SJCRH30 (cell line): ENCODE data around the gene NRBP1. TPM values are rescaled to one million over a fixed set of nuclear protein-coding genes. Genes with fewer than 3 reads are reported as not detected.
"Not testable (repeated sequence)": the region's sequence is repeated elsewhere in the genome, so short reads cannot be mapped to it uniquely, and the experiment has no call there.

Experiments
- DNase-seq, 2 experiments: peaks; one replicate each; pipeline ENCODE4 v3.0.0-alpha.2; 2015 to 2020
- H3K27ac ChIP-seq: fragments of 250-450 bp; sonication (Bioruptor Pico); 2 replicates; pipeline ENCODE4 v1.5.1; 2020; ENCODE audit warnings: mild to moderate bottlenecking, moderate library complexity
- H3K27me3 ChIP-seq: fragments of 250-450 bp; sonication (Bioruptor Pico); 2 replicates; pipeline ENCODE4 v1.5.1; 2020; ENCODE audit warnings: mild to moderate bottlenecking, moderate library complexity
- H3K36me3 ChIP-seq: fragments of 250-450 bp; sonication (Bioruptor Pico); 2 replicates; pipeline ENCODE4 v1.5.1; 2020; ENCODE audit warnings: mild to moderate bottlenecking, moderate library complexity
- H3K4me1 ChIP-seq: fragments of 250-450 bp; sonication (Bioruptor Pico); 2 replicates; pipeline ENCODE4 v1.5.1; 2020; ENCODE audit warnings: mild to moderate bottlenecking, moderate library complexity
- H3K4me3 ChIP-seq: fragments of 250-450 bp; sonication (Bioruptor Pico); 2 replicates; pipeline ENCODE4 v1.5.1; 2020; ENCODE audit warnings: mild to moderate bottlenecking, moderate library complexity
- H3K9me3 ChIP-seq: fragments of 250-450 bp; sonication (Bioruptor Pico); replicated peaks from 2 replicates; pipeline ENCODE4 v1.5.1; 2020; ENCODE audit warnings: mild to moderate bottlenecking, moderate library complexity
- total RNA-seq: library from RNA; depleted of rRNA; stranded (reverse); fragments of >200 nt; shearing (Covaris generic); gene quantifications from 2 replicates; pipeline ENCODE4 v1.2.3, GENCODE V29; 2014

NRBP1 gene
- total RNA-seq, 1 experiment from 2014 or later, result 156 TPM

GRCh38 chr2:27408601-27409320 is 19.7 kb upstream of the NRBP1 start:
- H3K4me3 ChIP-seq, result peak overlapping the region; percentile 98
- peaks cover 9% of the 10 kb centered on the region for H3K4me1 ChIP-seq
- peak in 1 of 2 experiments; percentile 54 for DNase-seq
- no peaks in the 10 kb centered on the region for H3K9me3 ChIP-seq
- no peaks in the 10 kb centered on the region for H3K27me3 ChIP-seq
- H3K27ac ChIP-seq, result peak overlapping the region; percentile 62
- H3K36me3 ChIP-seq, result peaks cover 26% of the 10 kb centered on the region

DNA sequence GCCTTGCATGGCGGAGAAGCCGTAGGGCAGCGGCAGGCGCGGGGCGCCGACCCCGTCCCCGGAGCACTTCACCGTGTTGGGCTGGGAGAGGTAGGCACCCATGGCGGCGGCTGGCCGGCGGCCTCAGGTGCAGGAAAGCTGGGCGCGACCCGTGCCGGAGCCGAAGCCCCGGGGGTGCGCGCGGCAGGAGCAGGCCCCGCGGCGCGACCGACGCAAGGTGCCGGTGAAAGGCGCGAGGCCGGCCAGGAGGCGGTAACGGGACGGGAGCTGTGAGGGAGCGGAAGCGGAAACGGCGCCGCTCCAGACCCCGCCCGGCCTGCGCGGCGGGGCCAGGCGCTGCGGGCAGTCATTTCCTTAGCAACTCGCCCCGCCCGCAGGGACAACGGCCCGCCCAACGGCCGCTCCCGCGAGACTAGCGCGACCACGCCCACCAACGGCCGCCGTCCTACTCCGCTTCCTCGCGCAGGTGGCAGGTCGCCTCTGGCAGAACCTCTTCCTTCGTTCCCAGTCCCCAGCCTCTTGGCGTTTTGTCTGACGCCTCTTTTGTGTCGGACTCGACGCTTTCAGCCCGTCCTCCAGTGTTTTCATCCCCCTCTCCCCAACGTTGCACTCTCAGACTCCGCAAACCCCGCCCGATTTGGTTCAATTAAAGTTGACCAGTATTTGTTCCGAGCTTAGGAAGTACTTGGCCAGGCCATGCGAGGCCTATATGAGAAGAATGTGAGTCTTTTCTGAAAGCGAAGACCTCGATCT is 18.9 kb upstream of the NRBP1 start, which contains the start of gene PPM1G:
TSS of gene PPM1G (minus strand) at position 271 of the 753 bp plus-strand sequence. CDS start at position 102, 169 bp downstream.
- peaks cover 9% of the 10 kb centered on the region for H3K4me1 ChIP-seq
- H3K27me3 ChIP-seq, result no peaks in the 10 kb centered on the region
- no peaks in the 10 kb centered on the region for H3K9me3 ChIP-seq
- peak within 1 kb of the TSS; percentile 62 for H3K27ac ChIP-seq
- peaks cover 25% of the 10 kb centered on the region for H3K36me3 ChIP-seq
- H3K4me3 ChIP-seq, result peak within 1 kb of the TSS; percentile 98
- DNase-seq, result peak; percentile 96 to 97

- Histone ChIP-seq H3K36me3 (peaks cover 3% of the 10 kb centered on the region), H3K4me1 (peaks cover 5% of the 10 kb centered on the region), H3K9me3 (no peaks in the 10 kb centered on the region), H3K27me3 (no peaks in the 10 kb centered on the region), H3K27ac (no peak overlapping the region), H3K4me3 (no peak overlapping the region)
- no peak for DNase-seq
Observed at GRCh38 chr2:27412419-27413152, 15.8 kb upstream of the NRBP1 start.

DNA sequence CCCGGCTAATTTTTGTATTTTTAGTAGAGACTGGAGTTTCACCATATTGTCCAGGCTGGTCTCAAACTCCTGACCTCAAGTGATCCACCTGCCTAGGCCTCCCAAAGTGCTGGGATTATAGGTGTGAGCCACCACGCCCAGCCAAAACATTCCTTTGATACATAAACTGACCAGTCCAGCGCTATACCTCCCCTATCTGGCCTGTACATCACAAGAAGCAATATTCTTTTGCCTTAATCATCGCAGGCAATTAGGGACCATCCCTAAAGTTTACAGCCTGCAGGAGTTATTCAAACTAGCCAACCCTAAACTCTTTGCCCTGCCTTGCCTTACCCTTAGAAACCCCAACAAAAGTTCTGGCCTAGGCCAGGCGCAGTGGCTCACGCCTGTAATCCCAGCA is 12.3 kb upstream of the NRBP1 start:
- no peak for DNase-seq
- Histone ChIP-seq H3K27ac (no peak overlapping the region), H3K4me3 (no peak overlapping the region), H3K4me1 (no peaks in the 10 kb centered on the region), H3K36me3 (no peaks in the 10 kb centered on the region), H3K27me3 (no peaks in the 10 kb centered on the region), H3K9me3 (no peaks in the 10 kb centered on the region)

DNA sequence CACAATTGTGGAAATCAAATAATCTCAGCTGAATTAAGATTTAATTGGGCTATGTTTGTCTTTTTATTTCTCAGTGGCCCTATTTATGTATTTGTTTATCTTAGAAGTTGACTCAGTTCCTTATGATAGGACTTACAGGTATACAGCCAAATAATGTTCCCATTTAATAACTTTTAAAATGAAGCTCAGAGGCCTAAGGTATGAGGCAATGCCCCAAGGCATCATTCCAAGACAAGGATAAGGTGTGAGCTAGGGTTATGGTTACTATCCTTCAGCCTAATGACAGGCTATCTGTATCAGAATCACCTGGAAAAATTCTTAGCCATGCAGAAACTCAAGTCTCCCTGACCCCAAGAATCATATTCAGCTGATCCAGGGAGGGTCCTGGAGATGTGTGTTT is 7.4 kb upstream of the NRBP1 start:
- no peak overlapping the region for H3K4me3 ChIP-seq
- no peaks in the 10 kb centered on the region for H3K9me3 ChIP-seq
- no peaks in the 10 kb centered on the region for H3K36me3 ChIP-seq
- DNase-seq, result no peak
- H3K27me3 ChIP-seq, result no peaks in the 10 kb centered on the region
- no peak overlapping the region for H3K27ac ChIP-seq
- H3K4me1 ChIP-seq, result no peaks in the 10 kb centered on the region

GRCh38 chr2:27421660-27422250 is 6.7 kb upstream of the NRBP1 start:
- Histone ChIP-seq H3K4me1 (no peaks in the 10 kb centered on the region), H3K27me3 (no peaks in the 10 kb centered on the region), H3K9me3 (no peaks in the 10 kb centered on the region), H3K36me3 (no peaks in the 10 kb centered on the region), H3K27ac (no peak overlapping the region), H3K4me3 (no peak overlapping the region)
- DNase-seq, result no peak

GRCh38 chr2:27422958-27423357 is 5.5 kb upstream of the NRBP1 start:
- Histone ChIP-seq H3K4me3 (no peak overlapping the region), H3K27me3 (no peaks in the 10 kb centered on the region), H3K4me1 (no peaks in the 10 kb centered on the region), H3K36me3 (no peaks in the 10 kb centered on the region), H3K27ac (no peak overlapping the region), H3K9me3 (no peaks in the 10 kb centered on the region)
- no peak for DNase-seq

- H3K9me3 ChIP-seq, H3K4me1 ChIP-seq, H3K27ac ChIP-seq, H3K27me3 ChIP-seq, H3K36me3 ChIP-seq, H3K4me3 ChIP-seq, DNase-seq: not testable (repeated sequence)
Observed at GRCh38 chr2:27425039-27425438, 3.4 kb upstream of the NRBP1 start.

DNA sequence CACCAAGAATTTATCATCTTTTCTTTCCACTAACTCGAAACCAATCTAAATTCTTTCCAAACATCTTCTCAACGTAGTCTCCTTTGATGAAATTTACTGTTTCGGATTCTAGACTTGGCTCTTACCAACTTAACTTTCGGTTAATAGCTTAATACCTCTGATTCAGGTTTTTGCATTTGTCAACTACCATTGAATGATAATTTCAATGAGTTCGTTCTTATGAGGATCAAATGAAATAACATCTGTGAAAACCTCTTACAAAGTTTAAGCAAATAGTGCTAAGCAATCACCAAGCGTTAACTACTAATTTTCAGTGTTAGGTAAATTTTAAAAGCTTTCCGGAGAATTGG is 593 bp upstream of the NRBP1 start:
- no peaks in the 10 kb centered on the region for H3K9me3 ChIP-seq
- no peak for DNase-seq
- H3K36me3 ChIP-seq, result no peaks in the 10 kb centered on the region; the same call in 1 of the 2 replicates
- no peaks in the 10 kb centered on the region for H3K27me3 ChIP-seq
- H3K4me3 ChIP-seq, result peak overlapping the region; percentile 98
- peaks cover 17% of the 10 kb centered on the region for H3K4me1 ChIP-seq
- H3K27ac ChIP-seq, result peak overlapping the region; percentile 81

GRCh38 chr2:27428978-27429541 is 629 bp downstream of the NRBP1 start:
- H3K36me3 ChIP-seq, result peaks cover 11% of the 10 kb centered on the region
- H3K27ac ChIP-seq, result peak overlapping the region; percentile 81
- H3K9me3 ChIP-seq, result no peaks in the 10 kb centered on the region
- peak; percentile 87 to 91 for DNase-seq
- no peaks in the 10 kb centered on the region for H3K27me3 ChIP-seq
- peaks cover 17% of the 10 kb centered on the region for H3K4me1 ChIP-seq
- peak overlapping the region; percentile 98 for H3K4me3 ChIP-seq

GRCh38 chr2:27431395-27431794 is 3.0 kb downstream of the NRBP1 start:
- Histone ChIP-seq H3K9me3 (no peaks in the 10 kb centered on the region), H3K4me1 (peaks cover 17% of the 10 kb centered on the region), H3K4me3 (no peak overlapping the region), H3K36me3 (peaks cover 31% of the 10 kb centered on the region), H3K27ac (peak overlapping the region; percentile 21), H3K27me3 (no peaks in the 10 kb centered on the region)
- DNase-seq, result peak; percentile 73

DNA sequence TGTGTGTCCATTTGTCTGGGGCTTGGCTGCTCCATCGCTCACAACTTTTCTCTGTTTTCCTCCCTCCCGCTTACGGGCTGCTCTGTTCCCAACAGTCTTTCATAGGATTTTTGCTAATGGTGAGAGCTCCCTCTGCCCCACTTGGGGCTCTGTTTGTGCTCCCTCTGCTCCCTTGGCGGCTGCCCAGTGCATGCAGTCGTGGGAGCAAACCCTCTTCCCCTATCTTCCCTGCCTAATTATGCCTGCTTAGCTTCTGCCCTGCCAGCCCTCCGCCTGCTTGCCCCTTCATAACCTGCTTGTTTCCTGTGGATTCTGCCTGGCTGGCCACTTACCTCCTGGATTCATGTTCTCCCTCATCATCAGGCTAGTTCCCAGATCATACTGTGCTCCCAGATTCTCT is 7.2 kb downstream of the NRBP1 start:
- no peak for DNase-seq
- Histone ChIP-seq H3K27me3 (no peaks in the 10 kb centered on the region), H3K36me3 (peaks cover 62% of the 10 kb centered on the region), H3K4me1 (peaks cover 11% of the 10 kb centered on the region), H3K27ac (no peak overlapping the region), H3K9me3 (no peaks in the 10 kb centered on the region), H3K4me3 (no peak overlapping the region)

GRCh38 chr2:27441226-27441926 is 12.9 kb downstream of the NRBP1 start:
- DNase-seq, result no peak
- H3K9me3 ChIP-seq, result no peaks in the 10 kb centered on the region
- H3K4me1 ChIP-seq, result no peaks in the 10 kb centered on the region
- no peak overlapping the region for H3K27ac ChIP-seq
- no peaks in the 10 kb centered on the region for H3K27me3 ChIP-seq
- no peak overlapping the region for H3K4me3 ChIP-seq
- peaks cover 48% of the 10 kb centered on the region for H3K36me3 ChIP-seq
